ENCODE results near the gene LPGAT1.

Gene LPGAT1

DNA sequence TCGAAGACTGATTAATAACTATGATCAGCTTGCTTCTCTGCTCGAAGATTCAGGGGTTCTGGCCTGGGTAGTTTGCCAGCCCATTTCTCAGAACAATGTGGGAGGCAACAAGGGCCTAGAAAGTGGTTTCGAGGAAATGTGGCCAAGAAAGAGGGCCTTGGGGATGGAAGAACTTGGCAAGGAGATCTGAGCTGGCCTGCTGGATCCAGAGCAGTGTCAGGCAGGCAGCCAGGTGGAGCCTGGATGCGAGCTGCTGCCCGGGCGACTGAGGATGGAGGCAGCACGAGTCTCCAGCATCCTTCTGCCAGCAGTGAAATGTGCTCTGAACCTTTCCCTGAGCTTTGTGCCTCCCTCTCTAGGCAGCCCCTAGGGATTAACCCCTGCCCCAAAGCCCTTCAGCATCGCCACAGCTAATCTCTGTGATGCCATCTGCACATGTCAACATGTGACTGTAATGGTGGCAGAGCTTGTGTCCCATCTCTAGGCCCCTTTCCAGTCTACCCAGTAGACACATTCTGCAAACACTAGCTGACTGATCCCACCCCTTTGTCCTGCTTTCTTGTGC, 94.1 kb downstream of the LPGAT1 start:
- DNase-seq (ENCODE audit: low read depth) = no peak
- no peak overlapping the region for H3K4me3 ChIP-seq (ENCODE audit: low read depth, low read length)
- TF ChIP-seq, protein P1, sequence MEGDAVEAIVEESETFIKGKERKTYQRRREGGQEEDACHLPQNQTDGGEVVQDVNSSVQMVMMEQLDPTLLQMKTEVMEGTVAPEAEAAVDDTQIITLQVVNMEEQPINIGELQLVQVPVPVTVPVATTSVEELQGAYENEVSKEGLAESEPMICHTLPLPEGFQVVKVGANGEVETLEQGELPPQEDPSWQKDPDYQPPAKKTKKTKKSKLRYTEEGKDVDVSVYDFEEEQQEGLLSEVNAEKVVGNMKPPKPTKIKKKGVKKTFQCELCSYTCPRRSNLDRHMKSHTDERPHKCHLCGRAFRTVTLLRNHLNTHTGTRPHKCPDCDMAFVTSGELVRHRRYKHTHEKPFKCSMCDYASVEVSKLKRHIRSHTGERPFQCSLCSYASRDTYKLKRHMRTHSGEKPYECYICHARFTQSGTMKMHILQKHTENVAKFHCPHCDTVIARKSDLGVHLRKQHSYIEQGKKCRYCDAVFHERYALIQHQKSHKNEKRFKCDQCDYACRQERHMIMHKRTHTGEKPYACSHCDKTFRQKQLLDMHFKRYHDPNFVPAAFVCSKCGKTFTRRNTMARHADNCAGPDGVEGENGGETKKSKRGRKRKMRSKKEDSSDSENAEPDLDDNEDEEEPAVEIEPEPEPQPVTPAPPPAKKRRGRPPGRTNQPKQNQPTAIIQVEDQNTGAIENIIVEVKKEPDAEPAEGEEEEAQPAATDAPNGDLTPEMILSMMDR (IDR thresholded peaks at IDR 0.05; ENCODE audit: insufficient read depth, low read depth, low read length, missing control alignments) = no peak

DNA sequence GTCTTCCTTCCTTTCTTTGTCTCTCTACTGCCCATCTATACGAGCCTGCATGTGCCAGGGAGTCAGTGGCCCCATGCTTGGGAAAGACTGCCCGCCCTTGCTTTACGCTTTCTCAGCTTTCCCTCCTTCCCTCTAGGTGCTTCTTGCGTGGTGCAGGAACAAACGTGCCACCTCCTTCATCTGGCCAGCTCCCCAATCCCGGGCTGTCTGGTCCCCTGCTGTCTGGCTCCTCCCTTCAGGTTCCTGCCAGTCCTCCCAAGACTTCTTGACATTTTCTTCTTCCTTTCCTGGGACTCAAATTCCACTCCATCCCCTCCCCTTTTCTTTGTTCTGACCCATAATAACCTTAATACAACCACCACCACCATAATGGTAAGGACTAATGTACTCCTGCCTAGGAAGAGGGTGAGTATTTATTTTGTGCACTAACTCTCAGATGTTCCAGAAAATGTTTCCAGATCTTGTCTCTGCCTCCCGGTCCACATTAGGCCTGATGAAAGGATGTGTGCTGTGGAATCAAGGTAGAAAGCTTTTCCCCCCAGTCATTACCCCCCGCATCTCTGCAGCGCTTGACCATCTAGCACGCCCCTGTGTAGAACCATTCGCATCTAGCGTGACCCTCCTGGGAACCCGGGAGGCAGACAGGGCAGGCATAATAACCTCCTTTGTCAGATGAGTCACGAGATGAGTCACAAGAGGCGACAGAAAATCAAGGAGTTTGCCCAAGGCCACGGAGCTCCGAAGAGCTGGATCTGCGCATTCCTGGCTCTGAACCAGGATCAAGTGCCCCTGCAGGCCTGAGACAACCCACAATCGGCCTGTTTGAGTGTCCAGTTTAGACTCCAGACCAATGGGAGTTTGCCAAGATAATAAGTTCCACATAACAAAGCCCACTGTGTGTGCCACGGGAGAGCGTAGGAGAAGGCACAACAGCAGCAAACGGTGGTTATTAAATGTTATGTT, 95.1 kb downstream of the LPGAT1 start:
- DNase-seq (ENCODE audit: low read depth) = no peak
- TF ChIP-seq, protein P1 (IDR thresholded peaks at IDR 0.05; ENCODE audit: insufficient read depth, low read depth, low read length, missing control alignments) = no peak
- H3K4me3 ChIP-seq (ENCODE audit: low read depth, low read length) = no peak overlapping the region

DNA sequence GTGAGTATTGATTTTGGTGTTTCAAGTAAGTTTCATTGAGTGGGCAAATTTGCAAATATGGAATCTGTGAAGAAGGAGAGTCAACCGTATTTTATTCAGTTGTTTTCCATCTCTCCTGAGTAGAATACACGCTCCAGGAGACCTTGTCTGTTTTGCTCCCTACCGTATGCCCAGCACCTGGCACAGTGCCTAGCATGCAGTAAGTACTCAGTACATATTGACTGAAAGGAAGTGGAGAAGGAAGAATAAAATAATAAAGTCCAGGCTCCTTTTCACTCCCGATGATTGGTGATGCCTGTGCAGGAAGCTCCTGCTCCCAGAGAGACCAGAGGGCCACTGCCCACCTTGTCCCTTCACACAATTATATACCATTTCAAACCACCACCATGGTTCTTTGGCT, 95.8 kb downstream of the LPGAT1 start:
- TF ChIP-seq, protein P1 (IDR thresholded peaks at IDR 0.05; ENCODE audit: insufficient read depth, low read depth, low read length, missing control alignments) = no peak
- DNase-seq (ENCODE audit: low read depth) = no peak
- no peak overlapping the region for H3K4me3 ChIP-seq (ENCODE audit: low read depth, low read length)

DNA sequence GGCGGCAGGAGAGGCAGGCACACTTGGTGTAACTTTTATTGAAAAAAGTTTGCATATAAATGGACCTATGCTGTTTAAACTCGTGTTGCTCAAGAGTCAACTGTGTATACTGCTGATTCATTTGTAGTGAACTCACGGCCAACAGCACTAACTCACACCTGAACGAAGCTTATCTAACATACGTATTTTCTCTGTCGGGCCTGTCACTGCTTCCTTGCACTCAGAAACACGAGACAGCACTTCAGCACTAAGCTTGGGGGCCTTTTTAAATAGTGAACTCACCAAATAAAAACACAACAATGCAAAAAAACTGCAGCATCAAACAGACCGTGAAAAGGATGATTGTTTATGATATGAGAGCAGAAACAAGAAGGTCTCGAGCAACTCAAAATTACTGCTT, 96.2 kb downstream of the LPGAT1 start:
- no peak for DNase-seq (ENCODE audit: low read depth)
- no peak overlapping the region for H3K4me3 ChIP-seq (ENCODE audit: low read depth, low read length)
- TF ChIP-seq, protein P1 (IDR thresholded peaks at IDR 0.05; ENCODE audit: insufficient read depth, low read depth, low read length, missing control alignments) = no peak

DNA sequence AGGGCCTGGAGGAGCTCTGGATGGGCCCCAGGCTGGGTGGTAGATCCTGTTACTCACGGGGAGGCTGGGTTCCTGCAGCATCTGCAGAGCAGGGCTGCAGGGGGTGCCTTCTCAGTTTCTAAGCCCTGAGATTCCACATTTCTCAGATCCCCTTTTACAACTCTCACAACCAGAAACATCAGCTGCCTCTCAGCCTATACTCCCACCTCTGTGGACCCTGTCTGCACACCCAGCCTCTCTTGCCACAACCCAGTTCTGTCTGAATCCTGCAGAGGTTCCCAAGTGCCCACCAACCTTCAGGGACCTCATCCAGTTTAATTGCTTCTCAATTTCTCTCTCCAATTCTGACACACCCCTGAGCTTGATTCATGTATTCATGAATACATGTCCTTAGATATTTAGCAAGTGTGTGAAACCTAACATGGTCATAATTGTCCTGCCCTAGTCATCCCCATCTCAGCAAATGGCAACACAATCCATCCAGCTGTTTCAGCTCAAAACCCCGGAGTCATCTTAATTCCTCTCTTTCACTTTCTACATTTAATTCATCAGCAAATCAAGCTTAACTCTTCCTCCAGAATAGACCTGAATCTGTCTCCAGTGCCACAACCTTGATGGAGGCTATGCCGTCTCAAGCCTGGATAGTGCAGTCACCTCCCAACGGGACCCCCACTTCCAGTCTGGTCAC, 98.1 kb downstream of the LPGAT1 start:
- no peak for DNase-seq (ENCODE audit: low read depth)
- H3K4me3 ChIP-seq (ENCODE audit: low read depth, low read length) = no peak overlapping the region
- TF ChIP-seq, protein P1 (IDR thresholded peaks at IDR 0.05; ENCODE audit: insufficient read depth, low read depth, low read length, missing control alignments) = no peak

DNA sequence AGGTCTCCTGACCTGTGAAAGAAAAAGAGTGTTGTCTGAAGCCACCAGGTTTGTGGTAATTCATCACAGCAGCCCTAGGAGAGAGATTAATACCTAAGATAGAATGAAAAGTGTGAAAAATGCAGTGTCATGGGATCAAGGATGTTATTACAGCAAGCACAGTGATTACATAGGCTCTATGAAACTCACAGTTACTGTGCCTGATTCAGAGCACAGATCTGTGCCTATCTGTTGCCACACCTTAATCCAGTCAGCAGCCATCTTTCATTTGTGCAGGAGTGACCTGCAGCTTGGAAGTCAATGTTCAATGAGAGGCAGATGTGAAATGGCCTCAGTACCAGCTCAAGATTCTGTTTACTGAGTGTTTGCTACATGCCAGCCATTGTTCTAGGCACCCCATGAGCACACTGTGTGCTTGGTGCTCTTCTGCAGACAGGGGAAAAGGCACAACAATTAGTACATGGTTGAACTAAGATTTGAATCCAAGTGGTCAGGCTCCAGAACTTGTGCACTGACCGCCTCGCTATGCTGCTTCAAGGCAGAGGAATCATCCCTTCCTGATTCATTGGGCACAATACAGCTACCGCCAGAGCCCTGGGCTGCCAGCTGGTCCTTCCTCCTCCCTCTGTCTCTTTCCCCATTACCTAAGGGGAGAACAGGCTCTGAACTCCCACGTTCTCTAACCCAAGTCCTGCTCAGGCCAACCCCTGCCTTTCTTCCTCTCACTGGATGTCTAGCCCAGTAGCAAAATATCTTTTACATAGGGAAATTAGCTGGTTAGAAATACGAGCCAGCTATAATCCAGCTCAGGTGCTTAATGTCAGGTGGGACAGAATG, 98.9 kb downstream of the LPGAT1 start:
- TF ChIP-seq, protein P1 (IDR thresholded peaks at IDR 0.05; ENCODE audit: insufficient read depth, low read depth, low read length, missing control alignments) = no peak
- no peak for DNase-seq (ENCODE audit: low read depth)
- no peak overlapping the region for H3K4me3 ChIP-seq (ENCODE audit: low read depth, low read length)
